HCT116 (cell line): ENCODE measurements around the gene LRP1. TPM values are rescaled to one million over a fixed set of nuclear protein-coding genes. Genes with fewer than 3 reads are reported as not detected.

ENCODE experiments used
- ATAC-seq: fragments of 200-7000 bp; cut with Tn5 transposase; 2 replicates; pipeline ENCODE4 v1.9.1; 2020; ENCODE audit warnings: mild to moderate bottlenecking, moderate library complexity
- BruUV-seq: library from RNA; stranded (reverse); fragments of 400-500 nt; replicated peaks from 2 replicates; lab custom pipeline; 2021; lab: Mats Ljungman, UMichigan
- CTCF ChIA-PET: fragments of 300-600 bp; sonication (Branson Sonifier 250); formaldehyde crosslinking; loops from one replicate; lab custom pipeline; 2021; ENCODE audit warnings: antibody characterized with exemption; lab: Charles Lee
- POLR2A ChIA-PET: fragments of 300-600, 350-600 bp; sonication (Branson Sonifier 250); formaldehyde crosslinking; loops from one replicate; lab custom pipeline; 2021; ENCODE audit warnings: antibody characterized with exemption; lab: Charles Lee
- RAD21 ChIA-PET, 2 experiments: fragments of 300-600 bp; sonication (Branson Sonifier 250); formaldehyde crosslinking; loops; one replicate each; lab custom pipeline; 2023; ENCODE audit warnings: low total read pairs in 2 of 2; ENCODE audit not compliant: uncharacterized antibody in 2 of 2, unreplicated experiment in 2 of 2, low non-redundant PET in 1 of 2; lab: Charles Lee
- DNase-seq: peaks from one replicate; pipeline ENCODE4 v3.0.0-alpha.2; 2010; ENCODE audit warnings: low read depth, low spot score
- H2AFZ ChIP-seq: fragments of 200-600 bp; shearing (Covaris generic), sonication (generic); 2 replicates; pipeline ENCODE4 v1.6.1; 2017; ENCODE audit warnings: low read depth, mixed run types, mixed read lengths, antibody characterized with exemption, low read length; ENCODE audit not compliant: poor library complexity, severe bottlenecking
- H3K27ac ChIP-seq: 2 replicates; pipeline ENCODE4 v1.5.1; 2012; ENCODE audit warnings: low read depth, low read length
- H3K27me3 ChIP-seq: fragments of 200-600 bp; sonication (generic); 2 replicates; pipeline ENCODE4 v1.6.1; 2016; ENCODE audit warnings: mixed run types, low read length, mixed read lengths; ENCODE audit not compliant: insufficient read depth
- H3K36me3 ChIP-seq, 2 experiments: fragments of 200-500 bp in 1 of 2; fragments of 200-600 bp in 1 of 2; sonication (Bioruptor generic) in 1 of 2; sonication (generic) in 1 of 2; 2 replicates each; pipeline versions ENCODE4 v1.5.1 to v1.6.1; 2014 to 2016; ENCODE audit warnings: low read length in 2 of 2, inconsistent platforms in 1 of 2, mixed read lengths in 1 of 2, mixed run types in 1 of 2; ENCODE audit not compliant: insufficient read depth in 2 of 2, control insufficient read depth in 1 of 2
- H3K4me1 ChIP-seq, 2 experiments: fragments of 200-600 bp in 1 of 2; sonication (generic) in 1 of 2; 2 replicates each; pipeline versions ENCODE4 v1.5.1 to v1.6.1; 2012 to 2017; ENCODE audit warnings: low read length in 2 of 2, inconsistent platforms in 1 of 2, mild to moderate bottlenecking in 1 of 2, mixed read lengths in 1 of 2, mixed run types in 1 of 2, moderate library complexity in 1 of 2; ENCODE audit not compliant: insufficient read depth in 2 of 2, control insufficient read depth in 1 of 2
- H3K4me2 ChIP-seq: fragments of 200-600 bp; sonication (generic); 2 replicates; pipeline ENCODE4 v1.6.1; 2017; ENCODE audit warnings: mixed run types, low read length, mixed read lengths
- H3K4me3 ChIP-seq, 2 experiments: fragments of 200-600 bp in 1 of 2; sonication (generic) in 1 of 2; replicated peaks in 1 of 2; 2 replicates each; pipeline ENCODE4 v1.5.1; 2011 to 2016; ENCODE audit warnings: low read length in 2 of 2, control low read depth in 1 of 2, low read depth in 1 of 2, mild to moderate bottlenecking in 1 of 2, mixed read lengths in 1 of 2, mixed run types in 1 of 2
- H3K79me2 ChIP-seq: fragments of 200-600 bp; sonication (generic); 2 replicates; pipeline ENCODE4 v1.6.1; 2017; ENCODE audit warnings: mild to moderate bottlenecking, mixed run types, low read length, moderate library complexity, mixed read lengths; ENCODE audit not compliant: insufficient read depth
- H3K9ac ChIP-seq: fragments of 200-600 bp; sonication (generic); 2 replicates; pipeline ENCODE4 v1.6.1; 2016; ENCODE audit warnings: low read length, mixed read lengths
- H3K9me2 ChIP-seq: fragments of 200-600 bp; sonication (generic), shearing (Covaris generic); 2 replicates; pipeline ENCODE4 v1.6.1; 2017; ENCODE audit warnings: mixed run types, mild to moderate bottlenecking, moderate library complexity; ENCODE audit not compliant: insufficient read depth
- H3K9me3 ChIP-seq, 2 experiments: fragments of 200-500 bp in 1 of 2; fragments of 200-600 bp in 1 of 2; sonication (Bioruptor generic) in 1 of 2; sonication (generic) in 1 of 2; 2 replicates each; pipeline ENCODE4 v1.6.1; 2014 to 2017; ENCODE audit warnings: low read length in 2 of 2, mixed read lengths in 2 of 2, inconsistent platforms in 1 of 2, low read depth in 1 of 2, mild to moderate bottlenecking in 1 of 2, mixed run types in 1 of 2, moderate library complexity in 1 of 2; ENCODE audit not compliant: control insufficient read depth in 1 of 2, insufficient read depth in 1 of 2
- H4K20me1 ChIP-seq: fragments of 200-600 bp; sonication (generic), shearing (Covaris generic); 2 replicates; pipeline ENCODE4 v1.6.1; 2017; ENCODE audit warnings: mixed run types, mild to moderate bottlenecking, moderate library complexity; ENCODE audit not compliant: insufficient read depth
- CBX3 ChIP-seq: IDR thresholded peaks from 2 replicates; pipeline ENCODE4 v1.6.1; 2012; ENCODE audit warnings: low read depth
- CEBPB ChIP-seq: IDR thresholded peaks from 2 replicates; pipeline ENCODE4 v1.6.1; 2012; ENCODE audit warnings: low read depth
- ELF1 ChIP-seq: IDR thresholded peaks from 2 replicates; pipeline ENCODE4 v1.6.1; 2012; ENCODE audit warnings: low read depth, borderline replicate concordance
- EZH2phosphoT487 ChIP-seq: fragments of 200-600 bp; IDR thresholded peaks from 2 replicates; pipeline ENCODE4 v1.6.1; 2018; ENCODE audit warnings: antibody characterized with exemption, borderline replicate concordance
- JUND ChIP-seq: IDR thresholded peaks from 2 replicates; pipeline ENCODE4 v1.6.1; 2012
- POLR2A ChIP-seq: IDR thresholded peaks from 2 replicates; pipeline ENCODE4 v1.7.0; 2011; ENCODE audit warnings: borderline replicate concordance; ENCODE audit not compliant: insufficient read depth, insufficient read length; ENCODE audit errors: extremely low read depth
- RAD21 ChIP-seq: IDR thresholded peaks from 2 replicates; pipeline ENCODE4 v1.6.1; 2012; ENCODE audit warnings: low read depth, mild to moderate bottlenecking
- SIN3A ChIP-seq: IDR thresholded peaks from 2 replicates; pipeline ENCODE4 v1.6.1; 2012; ENCODE audit warnings: low read depth
- SP1 ChIP-seq: IDR thresholded peaks from 2 replicates; pipeline ENCODE4 v1.6.1; 2012; ENCODE audit warnings: low read depth
- ZFX ChIP-seq: fragments of 450-650 bp; IDR thresholded peaks from 2 replicates; pipeline ENCODE4 v1.6.1; 2017
- intact Hi-C: fragments of 100-400 bp; cut with micrococcal nuclease; formaldehyde crosslinking; loops from 2 replicates; pipeline ENCODE4 v1.10.0; 2022
- total RNA-seq: library from RNA; stranded (reverse); gene quantifications from one replicate; pipeline ENCODE4 v1.2.1, GENCODE V29; 2021; ENCODE audit not compliant: unreplicated experiment
- TF ChIP-seq, protein P1 (sequence below): IDR thresholded peaks from 2 replicates; pipeline ENCODE4 v1.6.1; 2012
- TF ChIP-seq, protein P2 (sequence below): IDR thresholded peaks from 2 replicates; pipeline ENCODE4 v1.6.1; 2012
- TF ChIP-seq, protein P3 (sequence below): IDR thresholded peaks from 2 replicates; pipeline ENCODE4 v1.6.1; 2012; ENCODE audit warnings: low read depth

The LRP1 gene
- total RNA-seq, 1 experiment from 2014 or later, result 12.0 TPM

DNA sequence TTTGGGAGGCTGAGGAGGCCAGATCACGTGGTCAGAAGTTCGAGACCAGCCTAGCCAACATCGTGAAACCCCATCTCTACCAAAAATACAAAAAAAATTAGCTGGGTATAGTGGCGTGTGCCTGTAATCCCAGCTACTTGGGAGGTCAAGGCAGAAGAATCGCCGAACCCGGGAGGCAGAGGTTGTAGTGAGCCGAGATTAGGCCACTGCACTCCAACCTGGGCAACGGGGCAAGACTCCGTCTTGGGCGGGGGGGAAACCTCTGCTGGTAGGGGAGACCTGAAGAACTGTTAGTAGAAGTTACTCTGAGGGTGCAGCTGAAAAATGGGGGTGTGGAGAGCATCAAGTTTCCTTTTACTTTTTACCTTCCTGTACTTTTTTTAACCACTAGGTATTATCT, 2.2 kb upstream of the LRP1 start:
- H3K79me2 ChIP-seq, result no peaks in the 10 kb centered on the region
- TF ChIP-seq RAD21 (no peak), CEBPB (no peak), ZFX (no peak), JUND (no peak), POLR2A (no peak), CBX3 (no peak), SIN3A (no peak), EZH2phosphoT487 (no peak), SP1 (no peak), ELF1 (no peak)
- TF ChIP-seq, protein P1, sequence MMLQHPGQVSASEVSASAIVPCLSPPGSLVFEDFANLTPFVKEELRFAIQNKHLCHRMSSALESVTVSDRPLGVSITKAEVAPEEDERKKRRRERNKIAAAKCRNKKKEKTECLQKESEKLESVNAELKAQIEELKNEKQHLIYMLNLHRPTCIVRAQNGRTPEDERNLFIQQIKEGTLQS, result no peak
- TF ChIP-seq, protein P2, sequence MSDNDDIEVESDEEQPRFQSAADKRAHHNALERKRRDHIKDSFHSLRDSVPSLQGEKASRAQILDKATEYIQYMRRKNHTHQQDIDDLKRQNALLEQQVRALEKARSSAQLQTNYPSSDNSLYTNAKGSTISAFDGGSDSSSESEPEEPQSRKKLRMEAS, result no peak
- TF ChIP-seq, protein P3, sequence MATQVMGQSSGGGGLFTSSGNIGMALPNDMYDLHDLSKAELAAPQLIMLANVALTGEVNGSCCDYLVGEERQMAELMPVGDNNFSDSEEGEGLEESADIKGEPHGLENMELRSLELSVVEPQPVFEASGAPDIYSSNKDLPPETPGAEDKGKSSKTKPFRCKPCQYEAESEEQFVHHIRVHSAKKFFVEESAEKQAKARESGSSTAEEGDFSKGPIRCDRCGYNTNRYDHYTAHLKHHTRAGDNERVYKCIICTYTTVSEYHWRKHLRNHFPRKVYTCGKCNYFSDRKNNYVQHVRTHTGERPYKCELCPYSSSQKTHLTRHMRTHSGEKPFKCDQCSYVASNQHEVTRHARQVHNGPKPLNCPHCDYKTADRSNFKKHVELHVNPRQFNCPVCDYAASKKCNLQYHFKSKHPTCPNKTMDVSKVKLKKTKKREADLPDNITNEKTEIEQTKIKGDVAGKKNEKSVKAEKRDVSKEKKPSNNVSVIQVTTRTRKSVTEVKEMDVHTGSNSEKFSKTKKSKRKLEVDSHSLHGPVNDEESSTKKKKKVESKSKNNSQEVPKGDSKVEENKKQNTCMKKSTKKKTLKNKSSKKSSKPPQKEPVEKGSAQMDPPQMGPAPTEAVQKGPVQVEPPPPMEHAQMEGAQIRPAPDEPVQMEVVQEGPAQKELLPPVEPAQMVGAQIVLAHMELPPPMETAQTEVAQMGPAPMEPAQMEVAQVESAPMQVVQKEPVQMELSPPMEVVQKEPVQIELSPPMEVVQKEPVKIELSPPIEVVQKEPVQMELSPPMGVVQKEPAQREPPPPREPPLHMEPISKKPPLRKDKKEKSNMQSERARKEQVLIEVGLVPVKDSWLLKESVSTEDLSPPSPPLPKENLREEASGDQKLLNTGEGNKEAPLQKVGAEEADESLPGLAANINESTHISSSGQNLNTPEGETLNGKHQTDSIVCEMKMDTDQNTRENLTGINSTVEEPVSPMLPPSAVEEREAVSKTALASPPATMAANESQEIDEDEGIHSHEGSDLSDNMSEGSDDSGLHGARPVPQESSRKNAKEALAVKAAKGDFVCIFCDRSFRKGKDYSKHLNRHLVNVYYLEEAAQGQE, result no peak
- RAD21 ChIA-PET, result interaction anchor here in 1 of 2 experiments (1.2 kb wide), 1 partner anchor 14 kb away, joined by 3 read pairs; no protein-coding TSS in a partner anchor
- intact Hi-C loops, result loop anchor here (10.0 kb wide), 1 partner anchor 119 kb away; no protein-coding TSS in a partner anchor
- no peak overlapping the region for H3K4me2 ChIP-seq
- no peaks in the 10 kb centered on the region for H3K36me3 ChIP-seq
- no peaks in the 10 kb centered on the region for H4K20me1 ChIP-seq
- H2AFZ ChIP-seq, result no peak overlapping the region
- H3K27me3 ChIP-seq, result no peaks in the 10 kb centered on the region
- H3K4me1 ChIP-seq, result peaks cover 9 to 32% of the 10 kb centered on the region in 2 experiments
- DNase-seq (no peak), ATAC-seq (no peak)
- no TSS peak for BruUV-seq
- no peak overlapping the region for H3K4me3 ChIP-seq
- peaks cover 6 to 7% of the 10 kb centered on the region in 2 experiments; a peak in 1 of 4 replicates for H3K9me3 ChIP-seq
- H3K9ac ChIP-seq, result no peak overlapping the region
- POLR2A ChIA-PET, result no interaction called here
- no peak overlapping the region for H3K27ac ChIP-seq
- CTCF ChIA-PET, result interaction anchor here (0.7 to 5.8 kb wide), 4 partner anchors 14 to 362 kb away, joined by 4 to 44 read pairs (median 32); partner anchors contain the start of gene STAT6
- no peaks in the 10 kb centered on the region for H3K9me2 ChIP-seq
